ENCODE results near the gene IPO7. TPM values are rescaled to one million over a fixed set of nuclear protein-coding genes. Genes with fewer than 3 reads are reported as not detected.

The IPO7 gene
- total and polyA plus RNA-seq, 2 of the 13 experiments (the other 11 are each of a cell fraction or from before 2014, with no cell fraction given) = 59.4 to 98.4 TPM

GRCh38 chr11:9384535-9385326 is at the start of gene IPO7 (continued):
- TF ChIP-seq ZBTB26 (CRISPR knock-in tag; IDR thresholded peaks at IDR 0.05; ENCODE audit: borderline replicate concordance) = peak; percentile 30; the same call in 1 of the 2 replicates
- TF ChIP-seq ZBTB38 (CRISPR knock-in tag; IDR thresholded peaks at IDR 0.05) = no peak
- no peak for TF ChIP-seq HIC2 (CRISPR knock-in tag; IDR thresholded peaks at IDR 0.05; ENCODE audit: low read depth)
- no peak for TF ChIP-seq ZNF780A (CRISPR knock-in tag; IDR thresholded peaks at IDR 0.05)
- TF ChIP-seq ZNF260 (CRISPR knock-in tag; IDR thresholded peaks at IDR 0.05; ENCODE audit: borderline replicate concordance, low read depth) = no peak
- peak; percentile 79 for TF ChIP-seq ARNTL (CRISPR knock-in tag; IDR thresholded peaks at IDR 0.05)
- no peak for TF ChIP-seq BCLAF1 (IDR thresholded peaks at IDR 0.05)
- peak; percentile 64; the same call in 1 of the 2 replicates for TF ChIP-seq ZBTB10 (CRISPR knock-in tag; IDR thresholded peaks at IDR 0.05; ENCODE audit: borderline replicate concordance)
- TF ChIP-seq ZFX (CRISPR knock-in tag; IDR thresholded peaks at IDR 0.05; ENCODE audit: low read depth) = peak; percentile 98
- peak; percentile 28; the same call in 1 of the 2 replicates for TF ChIP-seq ZNF570 (CRISPR knock-in tag; IDR thresholded peaks at IDR 0.05; ENCODE audit: borderline replicate concordance)
- TF ChIP-seq PLRG1 (conservative IDR thresholded peaks at IDR 0.05) = no peak
- TF ChIP-seq MEIS1 (CRISPR knock-in tag; IDR thresholded peaks at IDR 0.05; ENCODE audit: borderline replicate concordance) = peak; percentile 47; the same call in 1 of the 2 replicates
- TF ChIP-seq MAFK (conservative IDR thresholded peaks at IDR 0.05 in 1 of 2, IDR thresholded peaks at IDR 0.05 in 1 of 2; ENCODE audit: low read length in 2 of 2) = no peak
- no peak for TF ChIP-seq LBX2 (CRISPR knock-in tag; IDR thresholded peaks at IDR 0.05; ENCODE audit: borderline replicate concordance)
- TF ChIP-seq ZNF350 (CRISPR knock-in tag; IDR thresholded peaks at IDR 0.05; ENCODE audit: borderline replicate concordance, low read depth) = peak; percentile 79; the same call in 1 of the 2 replicates
- no peak for TF ChIP-seq ZNF567 (CRISPR knock-in tag; IDR thresholded peaks at IDR 0.05; ENCODE audit: borderline replicate concordance)
- peak; percentile 89 for TF ChIP-seq CREM (IDR thresholded peaks at IDR 0.05)
- TF ChIP-seq CREM (CRISPR knock-in tag; IDR thresholded peaks at IDR 0.05) = no peak

All from HepG2 (cell line).